ENCODE results near the gene SORCS2.

DNA sequence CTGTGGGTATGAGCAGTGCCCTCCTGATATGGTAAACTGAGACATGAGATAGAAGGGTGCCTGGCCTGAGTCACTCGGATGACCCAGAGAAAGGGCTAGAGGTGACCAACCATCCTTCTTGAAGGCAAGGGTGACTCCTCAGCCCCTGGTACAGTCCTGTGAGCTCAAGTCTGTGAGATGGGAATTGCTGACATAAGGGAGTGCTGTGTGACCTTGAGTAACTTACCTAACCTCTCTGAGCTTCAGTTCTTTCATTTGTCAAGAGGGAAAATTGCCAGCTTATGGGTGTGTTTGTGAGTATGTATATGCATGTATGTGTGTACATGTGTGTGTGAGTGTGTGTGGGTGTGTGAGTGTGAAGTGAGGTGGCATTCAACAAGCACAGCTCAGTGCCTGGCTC lies 452.8 kb downstream of the SORCS2 start:
- TF ChIP-seq, protein P1, sequence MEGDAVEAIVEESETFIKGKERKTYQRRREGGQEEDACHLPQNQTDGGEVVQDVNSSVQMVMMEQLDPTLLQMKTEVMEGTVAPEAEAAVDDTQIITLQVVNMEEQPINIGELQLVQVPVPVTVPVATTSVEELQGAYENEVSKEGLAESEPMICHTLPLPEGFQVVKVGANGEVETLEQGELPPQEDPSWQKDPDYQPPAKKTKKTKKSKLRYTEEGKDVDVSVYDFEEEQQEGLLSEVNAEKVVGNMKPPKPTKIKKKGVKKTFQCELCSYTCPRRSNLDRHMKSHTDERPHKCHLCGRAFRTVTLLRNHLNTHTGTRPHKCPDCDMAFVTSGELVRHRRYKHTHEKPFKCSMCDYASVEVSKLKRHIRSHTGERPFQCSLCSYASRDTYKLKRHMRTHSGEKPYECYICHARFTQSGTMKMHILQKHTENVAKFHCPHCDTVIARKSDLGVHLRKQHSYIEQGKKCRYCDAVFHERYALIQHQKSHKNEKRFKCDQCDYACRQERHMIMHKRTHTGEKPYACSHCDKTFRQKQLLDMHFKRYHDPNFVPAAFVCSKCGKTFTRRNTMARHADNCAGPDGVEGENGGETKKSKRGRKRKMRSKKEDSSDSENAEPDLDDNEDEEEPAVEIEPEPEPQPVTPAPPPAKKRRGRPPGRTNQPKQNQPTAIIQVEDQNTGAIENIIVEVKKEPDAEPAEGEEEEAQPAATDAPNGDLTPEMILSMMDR (IDR thresholded peaks at IDR 0.05), result no peak
- no peak for TF ChIP-seq EZH2 (IDR thresholded peaks at IDR 0.05; ENCODE audit: borderline replicate concordance, insufficient read depth, low read depth, low read length, poor library complexity, severe bottlenecking)
